ENCODE measurements around the gene DOLK.

DNA sequence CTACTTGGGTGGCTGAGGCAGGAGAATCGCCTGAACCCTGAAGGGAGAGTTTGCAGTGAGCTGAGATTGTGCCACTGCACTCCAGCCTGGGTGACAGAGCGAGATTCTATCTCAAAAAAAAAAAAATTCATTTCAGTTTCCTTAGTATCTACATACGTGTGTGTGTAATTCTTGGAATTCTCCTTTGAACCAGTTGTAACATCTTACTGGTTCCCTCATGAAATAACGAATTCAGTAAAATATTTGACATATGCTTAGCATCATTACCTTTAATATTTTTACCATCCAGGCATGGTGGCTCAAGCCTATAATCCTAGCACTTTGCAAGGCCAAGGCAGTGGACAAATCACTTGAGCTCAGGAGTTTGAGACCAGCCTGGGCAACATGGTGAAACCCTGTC, 17.8 kb downstream of the DOLK start:
- TF ChIP-seq CEBPB (IDR thresholded peaks at IDR 0.05; ENCODE audit: low read depth) (no peak), ZNF274 (IDR thresholded peaks at IDR 0.05; ENCODE audit: low read depth, low read length) (no peak), FOSL1 (IDR thresholded peaks at IDR 0.05; ENCODE audit: low read depth) (no peak), POLR2AphosphoS5 (IDR thresholded peaks at IDR 0.05; ENCODE audit: low read depth, low read length) (no peak), JUND (IDR thresholded peaks at IDR 0.05) (no peak), POLR2A (IDR thresholded peaks at IDR 0.05; ENCODE audit: borderline replicate concordance, extremely low read depth, insufficient read depth, insufficient read length) (no peak), RAD21 (IDR thresholded peaks at IDR 0.05; ENCODE audit: low read depth) (no peak), EZH2 (IDR thresholded peaks at IDR 0.05) (no peak), YY1 (IDR thresholded peaks at IDR 0.05; ENCODE audit: extremely low read depth, insufficient replicate concordance, low read depth, low read length) (no peak), SP1 (IDR thresholded peaks at IDR 0.05; ENCODE audit: low read depth) (no peak)
- TF ChIP-seq, protein P1, sequence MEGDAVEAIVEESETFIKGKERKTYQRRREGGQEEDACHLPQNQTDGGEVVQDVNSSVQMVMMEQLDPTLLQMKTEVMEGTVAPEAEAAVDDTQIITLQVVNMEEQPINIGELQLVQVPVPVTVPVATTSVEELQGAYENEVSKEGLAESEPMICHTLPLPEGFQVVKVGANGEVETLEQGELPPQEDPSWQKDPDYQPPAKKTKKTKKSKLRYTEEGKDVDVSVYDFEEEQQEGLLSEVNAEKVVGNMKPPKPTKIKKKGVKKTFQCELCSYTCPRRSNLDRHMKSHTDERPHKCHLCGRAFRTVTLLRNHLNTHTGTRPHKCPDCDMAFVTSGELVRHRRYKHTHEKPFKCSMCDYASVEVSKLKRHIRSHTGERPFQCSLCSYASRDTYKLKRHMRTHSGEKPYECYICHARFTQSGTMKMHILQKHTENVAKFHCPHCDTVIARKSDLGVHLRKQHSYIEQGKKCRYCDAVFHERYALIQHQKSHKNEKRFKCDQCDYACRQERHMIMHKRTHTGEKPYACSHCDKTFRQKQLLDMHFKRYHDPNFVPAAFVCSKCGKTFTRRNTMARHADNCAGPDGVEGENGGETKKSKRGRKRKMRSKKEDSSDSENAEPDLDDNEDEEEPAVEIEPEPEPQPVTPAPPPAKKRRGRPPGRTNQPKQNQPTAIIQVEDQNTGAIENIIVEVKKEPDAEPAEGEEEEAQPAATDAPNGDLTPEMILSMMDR (IDR thresholded peaks at IDR 0.05 in 2 of 3, conservative IDR thresholded peaks at IDR 0.05 in 1 of 3; ENCODE audit: borderline replicate concordance in 1 of 3, insufficient read depth in 1 of 3, low read depth in 2 of 3, low read length in 2 of 3) = no peak
- TF ChIP-seq, protein P2, sequence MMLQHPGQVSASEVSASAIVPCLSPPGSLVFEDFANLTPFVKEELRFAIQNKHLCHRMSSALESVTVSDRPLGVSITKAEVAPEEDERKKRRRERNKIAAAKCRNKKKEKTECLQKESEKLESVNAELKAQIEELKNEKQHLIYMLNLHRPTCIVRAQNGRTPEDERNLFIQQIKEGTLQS (IDR thresholded peaks at IDR 0.05) = no peak
